Skin epidermis (tissue), 12 donors: Measurements from ENCODE around the gene IGLON5.
A peak's percentile ranks its signal among the peaks of the same experiment; 100 is the strongest.

Source experiments
- H3K27ac ChIP-seq, 21 experiments: fragments of 200-600 bp; sonication (generic) in 11 of 21; one replicate each; pipeline ENCODE4 v1.5.0; 2020; ENCODE audit warnings: mild to moderate bottlenecking in 3 of 21, inconsistent platforms in 2 of 21, moderate library complexity in 2 of 21
- H3K4me3 ChIP-seq, 7 experiments: fragments of 200-600 bp; sonication (generic) in 2 of 7; one replicate each; pipeline ENCODE4 v1.5.0; 2020; ENCODE audit warnings: inconsistent platforms in 2 of 7, mild to moderate bottlenecking in 2 of 7, moderate library complexity in 1 of 7

IGLON5 gene

DNA sequence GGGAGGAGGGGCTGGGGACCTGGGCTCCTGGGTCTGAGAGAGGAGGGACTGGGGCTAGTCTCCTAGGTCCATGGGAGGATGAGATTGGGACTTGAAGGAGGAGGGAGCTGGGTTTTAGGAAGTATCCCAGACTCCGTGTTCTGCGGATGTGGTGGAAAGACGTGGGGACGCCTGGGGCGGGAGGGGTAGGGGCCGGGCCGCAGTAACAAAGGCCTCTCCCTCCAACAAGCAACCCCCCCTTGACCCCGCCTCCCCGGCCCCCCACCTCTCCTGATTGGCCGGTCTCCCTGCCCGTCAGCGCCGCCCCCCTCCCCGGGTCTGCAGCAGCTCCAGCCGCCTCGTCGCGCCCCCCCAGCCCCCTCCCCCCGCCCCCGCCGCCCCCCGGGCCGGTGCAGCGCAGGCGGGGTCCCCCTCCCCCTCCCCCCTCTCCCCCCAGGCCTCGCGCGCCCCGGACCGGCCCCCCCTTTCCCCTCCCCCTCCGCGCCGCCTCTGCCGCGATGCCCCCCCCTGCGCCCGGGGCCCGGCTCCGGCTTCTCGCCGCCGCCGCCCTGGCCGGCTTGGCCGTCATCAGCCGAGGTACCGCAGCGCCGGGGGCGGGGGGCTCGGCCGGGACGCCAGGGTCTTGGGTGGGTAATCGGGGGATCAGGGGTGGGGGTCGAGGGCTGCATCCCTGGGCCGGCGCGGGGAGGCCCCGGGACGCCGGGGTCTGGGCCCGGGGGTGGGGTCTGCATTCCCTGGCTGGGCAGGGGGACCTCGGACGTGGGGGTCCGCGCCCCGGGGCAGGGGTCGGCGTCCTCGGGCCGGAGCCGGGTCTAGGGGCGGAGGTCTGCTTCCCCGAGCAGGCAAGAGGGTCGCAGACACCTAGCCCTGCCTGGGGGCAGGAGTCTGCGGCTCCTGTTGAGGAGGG is at the start of gene IGLON5:
Gene IGLON5 (plus strand): TSS at position 294 of the 907 bp plus-strand sequence. CDS start 204 bp downstream, at position 498.
- Histone ChIP-seq H3K27ac (no peak within 1 kb of the TSS), H3K4me3 (no peak within 1 kb of the TSS)

DNA sequence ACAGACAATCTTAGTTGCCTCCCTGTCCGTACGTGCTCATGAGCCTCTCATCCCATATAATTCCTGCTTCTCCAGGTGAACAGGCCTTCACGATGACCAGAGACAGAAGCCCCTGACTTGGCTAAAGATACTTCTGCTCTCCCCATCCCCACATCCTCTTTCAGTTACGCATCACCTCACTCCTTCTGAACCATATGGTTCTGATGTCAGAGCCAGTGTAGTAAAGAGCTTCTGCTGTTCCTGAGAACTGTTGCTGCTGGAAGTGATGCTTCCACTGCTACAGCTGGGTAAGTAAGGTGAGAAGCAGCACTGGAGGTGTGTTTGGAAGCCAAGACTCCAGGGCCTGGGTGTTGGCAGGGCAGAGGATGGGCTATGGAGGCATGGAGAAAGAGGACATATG is 47.6 kb upstream of the IGLON5 start:
- no peak overlapping the region for H3K4me3 ChIP-seq
- H3K27ac ChIP-seq, result no peak overlapping the region

DNA sequence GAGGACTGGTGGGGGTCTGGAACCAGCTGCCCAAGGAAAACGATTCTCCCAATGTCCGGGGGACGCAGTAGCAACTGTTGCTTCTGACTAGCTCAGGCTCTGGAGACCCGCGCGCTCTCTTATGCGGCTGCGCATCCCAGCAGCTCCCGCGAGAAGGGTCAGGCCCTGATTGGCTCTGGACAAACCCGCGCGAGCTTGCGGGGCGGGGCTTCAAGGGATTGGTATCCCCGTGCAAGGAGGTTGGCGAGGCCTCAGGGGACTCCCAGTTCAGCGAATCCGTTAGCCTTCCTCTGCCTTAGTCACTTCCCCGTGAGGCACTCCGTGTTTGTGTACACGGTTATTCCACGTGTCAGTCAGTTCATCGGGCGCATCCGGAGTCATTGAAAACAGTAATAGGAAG is 40.4 kb upstream of the IGLON5 start:
- Histone ChIP-seq H3K4me3 (no peak overlapping the region), H3K27ac (no peak overlapping the region)

DNA sequence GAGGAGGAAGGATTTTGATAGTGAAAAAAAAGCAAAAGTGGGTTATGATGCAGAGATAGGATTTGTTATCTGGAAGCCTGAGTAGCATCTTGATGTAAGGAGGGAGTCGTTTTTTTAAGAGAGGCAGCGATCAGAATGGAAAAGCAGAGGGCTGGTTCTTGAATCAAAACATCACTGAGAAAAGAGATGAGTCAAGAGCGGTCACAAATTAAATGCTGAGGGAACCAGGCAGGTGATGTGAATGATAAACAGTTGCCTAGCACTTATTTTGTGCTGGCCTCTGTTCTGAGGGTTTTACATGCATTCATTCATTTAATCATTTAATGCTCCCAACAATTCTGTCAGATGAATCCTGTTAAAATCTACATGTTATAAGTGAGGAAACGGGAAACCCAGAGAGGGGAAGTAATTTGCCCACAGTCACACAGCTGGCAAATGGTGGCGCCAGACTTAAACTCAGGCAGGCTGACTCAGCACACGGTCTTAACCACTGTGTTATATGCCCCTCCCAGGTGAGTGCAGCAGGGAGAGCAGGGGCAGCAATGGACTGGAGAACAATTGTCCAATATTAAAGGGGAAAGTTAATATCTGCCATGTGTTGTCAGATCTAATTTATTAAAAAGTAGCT is 39.1 kb upstream of the IGLON5 start:
- H3K4me3 ChIP-seq, result no peak overlapping the region
- peak overlapping the region in 1 of 21 experiments; percentile 55 for H3K27ac ChIP-seq

DNA sequence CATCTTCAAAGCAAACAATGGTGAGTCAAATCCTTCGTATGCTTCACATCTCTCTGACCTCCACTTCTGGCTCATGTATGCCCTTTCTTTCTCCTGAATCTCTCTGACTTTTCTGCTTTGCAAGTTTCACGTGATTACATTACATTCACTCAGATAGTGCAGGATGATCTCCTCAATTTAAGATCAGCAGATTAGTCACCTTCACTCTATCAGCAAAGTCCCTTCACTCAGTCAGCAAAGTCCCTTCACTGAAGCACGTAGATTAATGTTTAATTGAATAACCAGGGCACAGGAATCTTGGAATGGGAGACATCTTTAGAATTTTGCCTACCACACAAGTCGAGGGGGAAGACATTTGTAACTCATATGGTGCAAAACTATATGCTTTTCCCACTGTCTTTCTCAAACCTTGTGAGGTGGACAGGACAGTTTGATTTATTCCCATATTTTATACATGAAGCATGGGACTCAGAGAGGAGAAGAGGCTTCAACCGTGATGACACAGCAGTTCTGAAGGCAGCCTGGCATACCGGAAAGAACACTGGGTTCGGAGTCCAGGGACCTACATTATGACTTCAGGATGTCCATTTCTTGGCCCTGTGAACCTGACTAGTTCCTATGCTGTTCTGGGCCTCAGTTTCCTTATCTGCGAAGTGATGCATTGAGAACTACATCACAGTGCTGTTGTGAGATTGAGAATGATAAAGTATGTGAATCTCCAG is 37.2 kb upstream of the IGLON5 start:
- Histone ChIP-seq H3K27ac (peak overlapping the region in 2 of 21 experiments; percentile 6 to 66), H3K4me3 (no peak overlapping the region)

DNA sequence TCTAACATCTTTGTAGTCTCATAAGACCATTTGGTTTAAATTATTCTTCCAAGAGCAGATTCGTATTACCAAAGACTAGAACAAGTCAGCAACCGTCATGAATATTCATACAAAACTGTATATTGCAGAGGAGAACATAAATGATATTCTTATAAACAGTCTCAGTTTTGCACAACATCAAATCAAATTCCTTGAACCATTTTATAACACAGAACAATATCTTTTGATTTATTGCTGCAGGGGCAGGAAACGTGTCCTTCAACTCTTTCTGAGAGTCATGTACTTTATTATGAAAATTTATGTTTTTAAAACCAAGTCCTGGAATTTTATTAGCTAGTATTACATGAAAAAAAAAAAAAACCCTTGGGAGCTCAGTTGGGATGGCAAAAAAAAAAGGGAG is 34.3 kb upstream of the IGLON5 start:
- no peak overlapping the region for H3K27ac ChIP-seq
- H3K4me3 ChIP-seq, result no peak overlapping the region

DNA sequence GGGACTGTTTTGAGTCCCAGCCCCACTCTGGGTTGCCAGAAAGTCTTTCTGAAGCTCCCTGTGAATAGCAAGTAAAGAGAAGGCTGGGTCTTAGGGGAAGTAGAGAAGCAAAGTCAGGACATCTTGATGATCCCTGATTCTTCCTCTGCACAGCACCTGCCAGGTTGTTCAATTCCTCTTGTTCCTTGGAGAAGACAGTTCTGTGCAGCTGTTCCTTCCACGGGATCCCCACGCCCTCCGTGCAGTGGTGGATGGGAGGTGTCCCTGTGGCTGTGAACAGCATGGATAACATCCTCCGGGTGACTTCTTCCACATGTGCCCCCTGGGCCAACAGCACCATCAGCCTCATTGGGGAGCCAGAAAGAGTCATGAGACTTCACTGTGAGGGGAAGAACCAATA is 29.1 kb upstream of the IGLON5 start:
- no peak overlapping the region for H3K4me3 ChIP-seq
- no peak overlapping the region for H3K27ac ChIP-seq

DNA sequence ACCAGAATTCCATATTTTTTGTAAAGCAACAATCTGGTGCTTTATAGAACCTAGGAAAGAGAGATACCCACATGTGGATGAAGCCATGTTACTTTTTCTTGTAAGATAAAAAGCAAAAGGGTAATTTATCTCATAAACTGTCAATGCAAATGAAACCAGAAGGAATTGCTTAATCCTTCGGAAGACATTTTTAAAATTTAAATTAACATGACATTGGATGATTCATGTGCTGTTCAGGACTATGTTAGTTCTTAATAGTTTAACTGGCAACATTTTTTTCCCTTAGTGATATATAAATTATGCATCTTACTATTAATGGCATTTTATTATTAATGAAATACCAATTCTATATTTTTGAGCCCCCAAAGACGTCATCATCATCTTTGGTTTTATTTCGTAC is 25.8 kb upstream of the IGLON5 start:
- no peak overlapping the region for H3K27ac ChIP-seq
- H3K4me3 ChIP-seq, result no peak overlapping the region

DNA sequence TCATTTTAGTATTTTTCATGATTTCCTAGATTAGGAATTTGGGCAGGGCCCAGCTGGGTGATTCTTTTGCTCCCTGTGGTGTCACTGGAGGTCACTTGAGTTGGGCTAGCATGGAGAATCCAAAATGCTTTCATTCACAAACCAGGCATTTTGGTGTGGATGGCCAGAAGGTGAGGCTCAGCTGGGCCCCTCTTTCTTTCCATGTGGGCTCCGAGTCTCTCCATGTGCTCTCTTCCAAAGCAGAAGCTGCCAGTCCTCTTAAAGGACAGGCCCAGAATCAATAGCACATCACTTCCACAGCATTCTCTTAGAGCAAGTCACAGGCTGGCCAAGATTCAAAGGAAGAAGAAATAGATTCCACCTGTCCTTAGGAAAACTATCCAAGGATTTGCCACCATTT is 21.8 kb upstream of the IGLON5 start:
- H3K27ac ChIP-seq, result no peak overlapping the region
- no peak overlapping the region for H3K4me3 ChIP-seq

DNA sequence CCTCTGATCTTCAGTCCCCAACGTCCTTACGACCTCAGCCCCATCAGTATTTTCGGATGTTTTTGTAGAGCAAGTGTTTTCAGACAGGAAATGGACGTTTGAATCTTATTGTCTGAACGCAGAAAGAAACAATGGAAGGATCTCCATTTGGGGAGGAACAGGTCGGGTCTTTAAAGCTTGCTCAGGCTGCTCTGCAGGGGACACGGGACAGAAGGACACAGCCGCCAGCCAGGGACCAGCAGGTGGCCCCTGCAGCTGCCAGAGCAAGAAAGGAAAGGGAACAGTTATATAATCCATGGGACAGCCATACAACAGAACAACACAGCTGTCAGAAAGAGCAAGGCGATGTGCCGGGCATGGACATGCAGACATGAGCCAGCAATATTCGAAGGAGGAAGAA is 18.5 kb upstream of the IGLON5 start:
- Histone ChIP-seq H3K27ac (no peak overlapping the region), H3K4me3 (no peak overlapping the region)

DNA sequence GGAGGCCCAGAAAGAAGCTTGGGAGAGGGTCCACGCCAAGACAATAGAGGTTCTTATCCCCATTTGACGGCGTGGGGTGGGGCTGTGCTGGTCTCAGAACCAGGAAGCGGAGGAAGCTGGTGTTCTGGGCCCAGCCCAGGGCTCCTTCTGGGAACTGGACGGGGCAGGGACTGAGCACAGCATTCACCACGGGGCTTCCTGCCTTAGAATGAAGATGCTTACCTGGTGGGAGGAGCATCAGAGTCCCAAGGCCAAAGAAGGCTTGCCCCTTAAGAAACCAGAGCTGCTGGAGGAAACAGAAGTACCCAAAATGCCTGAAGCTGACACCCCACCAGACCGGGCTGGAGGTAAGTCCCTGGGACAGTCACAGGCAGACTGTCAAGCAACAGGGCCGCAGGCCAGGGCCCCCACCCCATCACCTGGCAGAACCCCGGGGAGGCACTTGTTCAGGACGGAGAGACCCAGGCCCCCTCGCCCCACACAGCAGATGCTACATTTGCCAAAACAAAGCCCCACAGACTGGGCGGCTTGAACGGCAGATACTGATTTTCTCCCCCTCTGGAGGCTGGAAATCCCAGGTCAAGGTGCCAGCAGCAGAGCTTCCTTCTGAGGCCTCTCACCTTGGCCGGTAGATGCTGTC is 17.8 kb upstream of the IGLON5 start:
- Histone ChIP-seq H3K27ac (no peak overlapping the region), H3K4me3 (no peak overlapping the region)

DNA sequence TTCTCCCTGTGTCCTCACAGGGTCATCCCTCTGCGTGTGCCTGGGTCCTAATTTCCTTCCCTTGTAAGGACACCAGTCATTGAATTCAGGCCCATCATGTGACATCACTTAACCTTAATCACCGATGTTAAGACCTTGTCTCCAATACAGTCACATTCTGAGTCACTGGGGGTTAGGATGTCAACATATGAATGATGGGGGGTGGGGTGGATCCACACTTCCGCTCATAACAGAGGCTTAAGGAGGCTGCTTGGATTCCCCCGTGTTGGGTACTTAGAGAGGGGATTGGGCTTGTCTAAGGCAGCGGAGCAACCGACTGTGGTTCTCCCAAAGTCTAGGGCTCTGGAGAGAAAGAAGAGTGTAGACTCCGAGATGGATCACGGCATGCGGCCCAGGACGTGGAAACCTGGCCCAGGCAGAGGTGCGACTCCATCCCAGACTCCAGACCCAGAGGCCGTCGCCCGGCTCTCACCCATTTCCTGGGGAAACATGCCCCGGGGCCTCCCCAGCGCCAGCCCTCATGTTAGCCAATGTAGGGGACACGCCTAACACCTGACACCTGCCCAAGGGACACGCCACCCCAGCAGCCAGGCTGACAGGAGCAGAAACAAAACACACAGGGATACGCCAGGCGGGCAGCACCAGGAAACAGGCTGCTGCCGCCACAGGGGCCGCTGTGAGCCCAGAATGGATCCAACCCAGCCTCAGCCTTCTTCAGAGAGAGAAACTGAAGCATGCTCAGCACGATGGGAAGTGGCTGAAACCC is 17.1 kb upstream of the IGLON5 start:
- no peak overlapping the region for H3K4me3 ChIP-seq
- no peak overlapping the region for H3K27ac ChIP-seq

DNA sequence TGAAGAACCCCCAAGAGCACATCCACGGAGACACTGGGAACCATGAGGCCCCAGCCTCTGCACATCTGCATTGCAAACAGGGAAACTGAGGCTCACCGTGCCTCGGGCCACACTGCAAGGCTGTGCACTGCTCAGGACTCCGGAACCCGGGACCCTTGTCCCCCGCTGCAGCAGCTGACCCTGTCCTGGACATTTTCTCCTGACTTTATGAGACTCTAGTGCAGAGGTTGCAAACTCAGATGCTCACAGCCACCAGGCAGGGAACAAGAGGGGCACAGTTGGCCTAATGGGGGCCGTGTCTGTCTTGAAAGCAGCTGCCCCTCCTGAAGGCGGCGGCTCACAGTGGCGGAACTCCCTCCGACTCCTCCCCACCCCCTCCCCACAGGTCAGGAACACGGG is 16.5 kb upstream of the IGLON5 start:
- no peak overlapping the region for H3K27ac ChIP-seq
- H3K4me3 ChIP-seq, result no peak overlapping the region

DNA sequence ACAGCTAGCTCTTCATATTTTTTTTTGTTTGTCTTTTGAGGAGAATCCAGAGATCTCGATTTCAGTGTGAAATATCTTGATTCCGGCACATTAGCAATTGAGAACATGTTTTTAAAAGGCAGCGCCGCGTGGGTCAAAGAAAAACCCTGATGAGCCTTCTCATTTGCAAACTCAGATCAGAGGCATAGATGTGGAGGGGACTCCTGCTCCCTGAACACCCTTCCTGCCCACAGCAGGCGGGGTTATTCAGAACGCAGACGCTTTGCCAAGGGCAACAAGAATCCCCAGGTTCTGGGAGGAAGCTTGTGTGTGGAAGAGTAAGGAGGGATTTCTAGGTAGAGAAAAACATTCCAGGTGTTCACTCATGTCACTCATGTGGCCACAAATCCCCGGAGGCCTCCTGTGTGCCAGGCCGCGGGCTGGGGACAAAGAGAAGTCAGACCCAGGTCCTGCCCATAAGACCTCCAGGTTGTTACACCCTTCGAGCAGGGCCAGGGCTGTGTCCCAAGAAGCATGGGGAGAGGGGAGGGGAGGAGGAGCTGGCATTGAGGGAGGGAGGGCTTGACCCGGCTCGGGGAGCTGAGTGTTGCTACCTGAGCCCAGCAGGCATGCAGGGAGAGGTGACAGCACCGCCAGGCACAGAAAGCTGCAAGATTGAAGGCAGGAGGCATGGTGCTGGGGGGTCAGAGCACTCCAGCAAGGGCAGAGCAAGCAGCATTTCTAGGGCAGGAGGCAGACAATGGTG is 15.9 kb upstream of the IGLON5 start:
- Histone ChIP-seq H3K4me3 (no peak overlapping the region), H3K27ac (no peak overlapping the region)

DNA sequence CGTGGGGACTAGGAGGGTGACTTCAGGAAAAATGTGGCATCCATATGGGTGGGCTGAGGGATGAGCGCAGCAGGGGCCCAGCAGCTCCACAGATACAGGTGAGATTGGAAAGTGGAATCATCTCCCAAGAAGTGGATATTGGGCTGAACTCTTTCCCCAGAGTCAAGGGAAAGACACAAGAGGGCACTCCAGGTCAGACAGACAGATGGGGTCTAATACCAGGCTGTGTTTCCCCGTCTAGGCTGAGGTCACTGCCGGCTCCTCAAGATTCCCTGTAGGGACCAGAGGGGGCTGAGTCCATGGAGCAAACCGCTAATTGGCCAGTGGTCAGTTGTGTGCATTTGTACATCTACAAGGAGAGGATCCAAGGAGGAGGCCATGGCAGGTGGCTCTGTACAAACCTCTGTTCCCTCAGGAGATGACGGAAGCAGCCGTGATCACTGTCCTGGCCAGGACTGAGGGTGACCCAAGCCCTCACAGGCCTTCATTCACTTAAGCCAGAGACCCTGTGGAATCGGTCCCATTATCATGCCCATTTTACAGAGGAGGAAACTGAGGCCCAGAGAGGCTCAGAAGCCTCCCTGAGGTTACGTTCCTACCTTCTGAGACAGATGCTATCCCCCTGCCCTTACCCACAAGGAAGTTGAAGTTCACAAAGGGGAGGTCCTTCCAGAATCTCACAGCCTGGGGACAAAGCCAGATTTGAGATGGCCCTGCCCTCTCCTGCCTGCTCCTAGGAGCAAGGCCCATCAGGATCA is 14.9 kb upstream of the IGLON5 start:
- Histone ChIP-seq H3K4me3 (no peak overlapping the region), H3K27ac (no peak overlapping the region)

DNA sequence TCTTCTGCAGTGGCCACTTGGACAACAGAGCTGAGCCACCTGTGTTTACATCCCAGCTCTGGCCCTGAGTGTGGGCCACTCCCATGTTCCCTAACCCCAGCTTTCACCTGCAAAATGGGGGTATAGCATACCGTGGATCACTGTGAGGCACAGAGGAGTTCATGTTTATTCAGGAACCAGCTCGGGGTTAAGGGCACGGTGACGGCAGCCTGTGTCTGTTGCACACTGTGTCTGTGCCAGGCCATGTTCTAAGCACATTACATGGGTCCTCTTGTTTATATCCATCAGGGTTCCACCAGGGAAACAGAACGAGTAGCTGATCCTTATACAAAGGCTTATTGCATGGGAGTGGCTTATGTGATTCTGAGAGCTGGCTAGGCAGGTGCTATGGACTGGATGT is 14.0 kb upstream of the IGLON5 start:
- Histone ChIP-seq H3K4me3 (no peak overlapping the region), H3K27ac (no peak overlapping the region)

DNA sequence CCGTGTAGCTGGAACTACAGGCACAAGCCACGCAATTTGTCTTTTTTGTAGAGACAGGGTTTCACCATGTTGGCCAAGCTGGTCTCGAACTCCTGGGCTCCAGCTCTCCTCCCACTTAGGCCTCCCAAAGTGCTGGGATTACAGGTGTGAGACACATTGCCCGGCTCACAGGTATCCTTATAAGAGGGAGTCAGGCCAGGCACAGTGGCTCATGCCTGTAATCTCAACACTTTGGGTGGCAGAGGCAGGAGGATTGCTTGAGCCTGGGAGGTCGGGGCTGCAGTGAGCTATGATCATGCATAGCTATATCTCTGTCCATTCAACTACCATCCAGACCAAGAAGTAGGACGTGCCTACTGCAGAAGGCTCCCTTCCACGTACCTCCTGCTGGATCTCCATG is 10.2 kb upstream of the IGLON5 start:
- H3K4me3 ChIP-seq, result no peak overlapping the region
- H3K27ac ChIP-seq, result no peak overlapping the region

DNA sequence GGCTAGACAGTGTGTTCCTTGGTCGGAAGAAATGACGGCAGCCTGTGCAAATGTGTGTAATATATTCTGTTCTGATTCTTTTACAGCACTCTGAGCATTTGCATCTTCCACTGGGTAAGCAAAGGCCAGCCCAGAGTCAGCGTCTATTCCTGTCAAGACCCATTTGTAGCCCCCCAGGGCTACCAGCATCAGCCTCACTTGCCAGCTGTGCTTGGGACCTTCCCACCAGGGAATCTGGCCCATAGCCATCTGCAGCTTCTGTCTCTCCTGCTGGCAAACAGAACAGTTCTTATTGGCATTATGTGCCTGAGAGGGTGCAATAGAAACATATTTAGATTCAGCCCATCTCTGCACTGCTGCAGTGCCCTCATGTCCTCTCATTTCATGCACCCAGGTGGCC is 6.0 kb upstream of the IGLON5 start:
- Histone ChIP-seq H3K4me3 (no peak overlapping the region), H3K27ac (no peak overlapping the region)
